A673 (cell line): ENCODE measurements around the gene SVOP. TPM values are rescaled to one million over a fixed set of nuclear protein-coding genes. Genes with fewer than 3 reads are reported as not detected.

Source experiments
- BruUV-seq: library from RNA; stranded (reverse); fragments of 400-500 nt; replicated peaks from 2 replicates; lab custom pipeline; 2021; lab: Mats Ljungman, UMichigan
- CTCF ChIA-PET: fragments of 300-600 bp; sonication (Branson Sonifier 250); formaldehyde crosslinking; loops from one replicate; lab custom pipeline; 2022; ENCODE audit warnings: antibody characterized with exemption; lab: Charles Lee
- POLR2A ChIA-PET: fragments of 300-600 bp; sonication (Branson Sonifier 250); formaldehyde crosslinking; loops from one replicate; lab custom pipeline; 2022; ENCODE audit warnings: antibody characterized with exemption; ENCODE audit not compliant: low non-redundant PET; lab: Charles Lee
- DNase-seq: peaks from one replicate; pipeline ENCODE4 v3.0.0-alpha.2; 2015; ENCODE audit warnings: low spot score
- H3K27ac ChIP-seq: fragments of 200-600 bp; sonication (generic); 2 replicates; pipeline ENCODE4 v1.5.1; 2016; ENCODE audit warnings: mixed run types, low read depth, mild to moderate bottlenecking, mixed read lengths, antibody characterized with exemption, low read length; ENCODE audit not compliant: poor library complexity, severe bottlenecking
- H3K27me3 ChIP-seq: fragments of 200-600 bp; sonication (generic); replicated peaks from 2 replicates; pipeline ENCODE4 v1.6.1; 2017; ENCODE audit warnings: mixed run types, low read depth, mild to moderate bottlenecking, mixed read lengths, antibody characterized with exemption, low read length; ENCODE audit not compliant: insufficient read depth, poor library complexity
- H3K36me3 ChIP-seq: fragments of 200-600 bp; sonication (generic); 2 replicates; pipeline ENCODE4 v1.6.1; 2016; ENCODE audit warnings: mixed run types, mild to moderate bottlenecking, mixed read lengths, antibody characterized with exemption, low read length; ENCODE audit not compliant: insufficient read depth, poor library complexity, severe bottlenecking
- H3K4me1 ChIP-seq: fragments of 200-600 bp; sonication (generic); 2 replicates; pipeline ENCODE4 v1.6.1; 2017; ENCODE audit warnings: mixed run types, mild to moderate bottlenecking, mixed read lengths, antibody characterized with exemption, low read length; ENCODE audit not compliant: insufficient read depth, poor library complexity, severe bottlenecking
- H3K4me3 ChIP-seq: fragments of 200-600 bp; sonication (generic); 2 replicates; pipeline ENCODE4 v1.5.1; 2016; ENCODE audit warnings: low read depth, mixed run types, mild to moderate bottlenecking, mixed read lengths, low read length; ENCODE audit not compliant: poor library complexity, severe bottlenecking
- H3K9me3 ChIP-seq: fragments of 200-600 bp; sonication (generic); 2 replicates; pipeline ENCODE4 v1.6.1; 2016; ENCODE audit warnings: mixed run types, low read depth, mild to moderate bottlenecking, mixed read lengths, antibody characterized with exemption, low read length; ENCODE audit not compliant: poor library complexity, severe bottlenecking
- CTCF ChIP-seq: fragments of 300-800, 200-600 bp; sonication (generic); conservative IDR thresholded peaks from 2 replicates; pipeline ENCODE4 v1.5.1; 2017; ENCODE audit warnings: low read depth, mild to moderate bottlenecking, antibody characterized with exemption, low read length, moderate library complexity, mixed read lengths
- EZH2 ChIP-seq: fragments of 200-600 bp; sonication (generic); IDR thresholded peaks from 2 replicates; pipeline ENCODE4 v1.6.1; 2017; ENCODE audit warnings: borderline replicate concordance, low read depth, mild to moderate bottlenecking, mixed read lengths, antibody characterized with exemption, low read length; ENCODE audit not compliant: poor library complexity, severe bottlenecking
- intact Hi-C: fragments of 100-400 bp; cut with micrococcal nuclease; formaldehyde crosslinking; loops from one replicate; pipeline ENCODE4 v1.10.0; 2022; ENCODE audit not compliant: unreplicated experiment
- total RNA-seq: library from RNA; stranded (reverse); gene quantifications from 2 replicates; pipeline ENCODE4 v1.2.3, GENCODE V29; 2021

The SVOP gene
- total RNA-seq, 1 experiment from 2014 or later = not detected

GRCh38 chr12:108975024-108975593 lies 45.8 kb downstream of the SVOP start:
- H3K36me3 ChIP-seq = no peaks in the 10 kb centered on the region
- POLR2A ChIA-PET = no interaction called here
- no TSS peak for BruUV-seq
- no peaks in the 10 kb centered on the region for H3K4me1 ChIP-seq
- intact Hi-C loops = no loop called here
- no peak for DNase-seq
- peaks cover 13% of the 10 kb centered on the region for H3K27me3 ChIP-seq
- CTCF ChIA-PET = no interaction called here
- no peak overlapping the region for H3K4me3 ChIP-seq
- no peak overlapping the region for H3K27ac ChIP-seq
- TF ChIP-seq CTCF (no peak), EZH2 (no peak)
- no peaks in the 10 kb centered on the region for H3K9me3 ChIP-seq

DNA sequence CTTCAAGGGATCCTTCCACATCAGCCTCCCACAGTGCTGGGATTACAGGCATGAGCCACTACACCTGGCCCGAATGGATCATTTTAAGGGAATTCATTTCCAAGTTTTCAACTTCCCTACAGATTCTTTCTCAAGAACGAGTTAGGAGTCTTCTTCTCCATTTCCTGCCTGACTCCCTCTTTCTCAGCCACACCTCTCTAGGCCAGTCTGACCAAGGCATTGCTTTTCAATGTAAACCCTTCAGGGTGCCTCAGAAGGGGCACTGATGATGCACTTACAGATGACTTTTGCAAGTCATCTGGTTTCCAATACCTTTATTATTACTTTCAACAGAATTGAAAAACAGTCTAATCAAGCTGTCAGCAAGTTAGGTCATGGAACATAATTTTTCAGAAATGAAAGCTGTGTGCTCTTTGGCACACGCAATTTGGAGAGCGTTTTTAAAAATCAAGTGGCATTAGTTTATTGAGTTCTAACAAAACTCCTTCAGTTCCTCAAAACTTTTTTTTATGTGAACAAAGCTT lies 47.2 kb downstream of the SVOP start:
- CTCF ChIA-PET = no interaction called here
- no TSS peak for BruUV-seq
- H3K4me1 ChIP-seq = no peaks in the 10 kb centered on the region
- peaks cover 13% of the 10 kb centered on the region for H3K27me3 ChIP-seq
- POLR2A ChIA-PET = no interaction called here
- H3K27ac ChIP-seq = no peak overlapping the region
- H3K36me3 ChIP-seq = no peaks in the 10 kb centered on the region
- TF ChIP-seq EZH2 = no peak
- no peak for TF ChIP-seq CTCF
- no peak overlapping the region for H3K4me3 ChIP-seq
- DNase-seq = no peak
- H3K9me3 ChIP-seq = no peaks in the 10 kb centered on the region
- intact Hi-C loops = no loop called here

- TF ChIP-seq CTCF (no peak), EZH2 (no peak)
- POLR2A ChIA-PET = no interaction called here
- peak; percentile 24 for DNase-seq
These were observed 48.5 kb downstream of the SVOP start for GRCh38 chr12:108972358-108972757.

More at GRCh38 chr12:108972358-108972757, 48.5 kb downstream of the SVOP start:
- intact Hi-C loops = no loop called here
- Histone ChIP-seq H3K27me3 (peaks cover 3% of the 10 kb centered on the region), H3K4me1 (no peaks in the 10 kb centered on the region), H3K9me3 (no peaks in the 10 kb centered on the region), H3K4me3 (no peak overlapping the region), H3K36me3 (no peaks in the 10 kb centered on the region), H3K27ac (no peak overlapping the region)
- no TSS peak for BruUV-seq
- CTCF ChIA-PET = no interaction called here
